Right forelimb (tissue), 1 donor: ENCODE results near the gene TTC12.

Source experiments
- DNase-seq: peaks from one replicate; pipeline ENCODE4 v3.0.0-alpha.2; 2018

TTC12 gene

GRCh38 chr11:113377681-113378412 lies 63.5 kb downstream of the TTC12 start:
- DNase-seq: no peak

- DNase-seq: no peak
Observed at GRCh38 chr11:113378692-113379091, 64.3 kb downstream of the TTC12 start.

GRCh38 chr11:113382121-113382520 lies 67.7 kb downstream of the TTC12 start:
- DNase-seq: no peak

DNA sequence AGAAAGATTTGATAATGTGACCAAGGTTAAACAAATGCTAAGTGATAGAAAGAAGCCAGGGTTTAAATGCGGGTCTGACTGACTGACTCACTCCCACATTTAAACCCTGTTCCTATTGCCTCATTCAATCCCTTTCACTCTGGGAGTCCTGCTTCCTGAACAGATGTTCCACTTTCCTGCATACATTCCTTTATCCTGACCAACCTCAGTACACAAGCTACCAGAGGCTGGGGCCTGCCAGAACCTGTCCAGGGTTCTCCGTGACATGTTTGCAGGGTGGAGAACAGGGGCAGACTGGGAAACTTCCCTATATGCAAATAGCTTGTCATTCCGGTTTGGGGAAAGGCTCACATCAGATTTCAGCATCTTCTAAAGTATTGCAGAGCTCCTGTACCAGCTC lies 70.2 kb downstream of the TTC12 start:
- no peak for DNase-seq

- DNase-seq: no peak
Observed at GRCh38 chr11:113385749-113386148, 71.4 kb downstream of the TTC12 start.

GRCh38 chr11:113386866-113387265 lies 72.5 kb downstream of the TTC12 start:
- peak; percentile 33 for DNase-seq

DNA sequence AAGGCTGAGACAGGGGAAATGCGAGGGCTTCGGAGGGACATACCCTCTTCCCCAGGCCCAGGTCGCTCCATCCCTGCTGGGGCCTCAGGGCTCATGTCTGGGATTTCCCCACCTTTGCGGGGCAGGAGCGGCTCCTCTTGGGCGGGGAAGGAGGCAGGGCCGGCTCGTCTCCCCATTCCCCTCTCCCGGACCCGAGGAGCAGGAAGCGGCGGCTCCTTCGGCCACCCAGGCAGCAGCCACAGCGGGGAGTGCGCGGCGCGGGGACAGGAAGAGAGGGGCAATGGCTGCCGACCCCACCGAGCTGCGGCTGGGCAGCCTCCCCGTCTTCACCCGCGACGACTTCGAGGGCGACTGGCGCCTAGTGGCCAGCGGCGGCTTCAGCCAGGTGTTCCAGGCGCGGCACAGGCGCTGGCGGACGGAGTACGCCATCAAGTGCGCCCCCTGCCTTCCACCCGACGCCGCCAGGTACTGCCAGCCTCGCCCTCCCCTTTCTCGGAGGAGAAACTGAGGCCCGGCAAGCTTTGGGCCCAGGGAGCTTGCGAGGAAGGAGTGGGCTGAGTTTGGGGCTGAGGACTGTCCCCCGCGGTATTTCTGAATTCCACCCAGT lies 73.3 kb downstream of the TTC12 start, which contains the start of gene ANKK1:
ANKK1 (plus strand) TSS at position 175 of the 607 bp plus-strand sequence; CDS start at position 281, 106 bp downstream.
- DNase-seq: no peak

- no peak for DNase-seq
Observed at GRCh38 chr11:113389272-113389671, 74.9 kb downstream of the TTC12 start.

- peak; percentile 6 for DNase-seq
Observed at GRCh38 chr11:113392236-113392921, 78.0 kb downstream of the TTC12 start.

- DNase-seq: no peak
Observed at GRCh38 chr11:113393501-113393985, 79.2 kb downstream of the TTC12 start.

DNA sequence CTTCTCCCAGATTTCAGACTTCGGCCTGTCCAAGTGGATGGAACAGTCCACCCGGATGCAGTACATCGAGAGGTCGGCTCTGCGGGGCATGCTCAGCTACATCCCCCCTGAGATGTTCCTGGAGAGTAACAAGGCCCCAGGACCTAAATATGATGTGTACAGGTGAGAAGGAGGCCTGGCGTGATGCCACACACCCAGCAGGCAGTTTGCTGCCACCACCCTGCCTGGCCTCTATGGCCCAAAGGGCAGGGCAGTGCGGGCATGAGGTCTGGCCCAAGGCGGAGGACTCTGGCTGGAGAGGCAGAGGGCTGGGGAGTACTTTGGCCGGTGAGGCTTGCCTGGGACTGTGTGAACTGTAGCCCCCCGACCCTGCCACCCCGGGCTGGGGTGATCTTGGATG lies 80.5 kb downstream of the TTC12 start:
- DNase-seq: peak; percentile 11

DNA sequence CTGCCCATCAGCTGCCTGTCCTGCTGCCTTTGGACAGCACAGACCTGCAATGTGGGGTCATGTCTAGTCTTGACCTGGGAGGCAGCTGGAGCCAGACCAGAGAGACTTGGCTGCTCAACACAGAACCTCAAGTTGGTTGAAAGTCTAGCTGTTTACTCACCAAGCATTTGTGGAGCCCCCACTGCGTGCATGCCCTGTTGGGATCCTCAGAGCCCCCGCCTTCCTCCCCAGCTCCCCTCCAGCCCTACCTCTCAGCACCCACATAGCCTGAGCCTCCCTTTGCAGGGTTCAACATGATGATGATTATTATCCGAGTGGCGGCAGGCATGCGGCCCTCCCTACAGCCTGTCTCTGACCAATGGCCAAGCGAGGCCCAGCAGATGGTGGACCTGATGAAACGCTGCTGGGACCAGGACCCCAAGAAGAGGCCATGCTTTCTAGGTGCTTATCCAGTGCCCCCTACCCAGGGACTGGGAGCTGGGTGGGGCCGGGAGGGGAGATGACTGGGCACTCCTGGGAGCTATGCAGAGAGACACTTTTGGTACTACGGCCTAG lies 81.5 kb downstream of the TTC12 start:
- DNase-seq: peak; percentile 2

DNA sequence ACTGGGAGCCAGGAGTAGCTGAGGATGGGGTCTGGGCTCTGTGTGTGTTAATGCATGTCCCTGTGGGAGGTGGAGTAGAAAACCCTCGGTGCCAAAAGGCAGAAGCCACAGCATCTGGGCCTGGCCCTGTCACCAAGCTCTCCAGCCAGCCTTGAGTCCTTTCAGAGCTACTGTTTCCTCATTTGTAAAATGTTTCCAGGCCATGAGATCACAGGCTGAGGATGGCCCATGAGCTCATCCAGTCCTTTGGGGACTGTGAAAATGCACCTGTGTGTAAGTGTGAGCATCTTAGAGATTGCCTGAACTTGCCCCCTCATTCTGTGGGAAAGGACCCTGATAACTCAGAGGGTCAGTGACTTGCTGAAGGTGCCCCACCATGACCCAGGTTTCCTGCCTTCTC lies 82.3 kb downstream of the TTC12 start:
- no peak for DNase-seq

GRCh38 chr11:113397212-113397611 lies 82.8 kb downstream of the TTC12 start:
- peak; percentile 22 for DNase-seq

DNA sequence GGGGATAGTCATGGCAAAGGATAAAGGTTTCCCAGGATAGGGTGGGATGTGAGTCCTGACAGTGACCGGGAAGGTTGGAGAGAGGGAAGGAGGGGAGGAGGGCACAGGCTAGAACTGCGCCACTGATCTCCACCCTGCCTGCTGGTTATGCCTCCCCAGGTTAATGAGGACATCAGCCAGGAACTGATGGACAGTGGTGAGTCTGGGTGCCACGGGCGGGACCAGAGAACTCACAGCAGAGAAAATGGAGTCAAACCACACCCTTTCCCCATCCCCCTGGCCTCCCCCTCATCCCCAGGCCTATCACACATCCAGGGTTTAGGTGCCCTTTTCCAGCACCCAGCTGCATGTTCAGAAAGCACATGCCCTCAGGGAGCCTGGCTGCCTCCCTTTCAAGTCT lies 83.4 kb downstream of the TTC12 start:
- peak; percentile 27 for DNase-seq

DNA sequence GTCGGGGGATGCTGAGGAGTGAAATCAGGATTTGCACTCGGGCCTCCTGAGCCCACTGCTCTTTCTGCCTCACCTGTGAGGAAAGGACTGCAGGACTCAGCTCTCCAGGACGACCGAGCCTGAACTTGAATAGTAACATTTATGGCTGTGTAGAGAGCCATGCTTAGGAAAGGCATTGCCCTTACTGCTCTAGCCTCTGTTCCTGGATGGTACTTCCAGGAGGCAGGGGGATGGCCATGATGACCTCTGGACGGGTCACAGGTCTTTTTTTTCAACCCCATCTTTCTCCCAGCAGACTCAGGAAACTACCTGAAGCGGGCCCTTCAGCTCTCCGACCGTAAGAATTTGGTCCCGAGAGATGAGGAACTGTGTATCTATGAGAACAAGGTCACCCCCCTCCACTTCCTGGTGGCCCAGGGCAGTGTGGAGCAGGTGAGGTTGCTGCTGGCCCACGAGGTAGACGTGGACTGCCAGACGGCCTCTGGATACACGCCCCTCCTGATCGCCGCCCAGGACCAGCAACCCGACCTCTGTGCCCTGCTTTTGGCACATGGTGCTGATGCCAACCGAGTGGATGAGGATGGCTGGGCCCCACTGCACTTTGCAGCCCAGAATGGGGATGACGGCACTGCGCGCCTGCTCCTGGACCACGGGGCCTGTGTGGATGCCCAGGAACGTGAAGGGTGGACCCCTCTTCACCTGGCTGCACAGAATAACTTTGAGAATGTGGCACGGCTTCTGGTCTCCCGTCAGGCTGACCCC lies 84.5 kb downstream of the TTC12 start:
- no peak for DNase-seq

- peak; percentile 16 for DNase-seq
Observed at GRCh38 chr11:113400631-113401230, 86.3 kb downstream of the TTC12 start.

DNA sequence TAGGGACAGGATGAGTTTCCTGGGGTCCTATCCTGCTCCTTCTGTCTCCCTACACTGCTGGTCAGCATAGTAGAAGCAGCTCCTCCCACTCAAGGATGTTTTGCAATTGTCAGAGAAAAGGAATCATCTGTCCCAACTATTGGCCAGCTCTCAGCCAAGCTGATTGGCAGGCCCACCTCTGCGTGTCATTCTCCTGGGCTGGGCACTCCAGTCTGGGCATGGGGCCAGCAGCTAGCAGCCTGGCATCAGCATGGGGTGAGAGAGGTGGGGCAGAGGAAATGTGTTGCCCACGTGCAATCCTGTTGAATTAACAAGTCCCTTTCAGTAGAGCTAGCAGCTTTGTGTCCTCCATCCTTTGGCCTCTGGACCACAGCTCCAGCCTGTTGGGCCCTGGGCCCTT lies 87.3 kb downstream of the TTC12 start:
- DNase-seq: peak; percentile 40

DNA sequence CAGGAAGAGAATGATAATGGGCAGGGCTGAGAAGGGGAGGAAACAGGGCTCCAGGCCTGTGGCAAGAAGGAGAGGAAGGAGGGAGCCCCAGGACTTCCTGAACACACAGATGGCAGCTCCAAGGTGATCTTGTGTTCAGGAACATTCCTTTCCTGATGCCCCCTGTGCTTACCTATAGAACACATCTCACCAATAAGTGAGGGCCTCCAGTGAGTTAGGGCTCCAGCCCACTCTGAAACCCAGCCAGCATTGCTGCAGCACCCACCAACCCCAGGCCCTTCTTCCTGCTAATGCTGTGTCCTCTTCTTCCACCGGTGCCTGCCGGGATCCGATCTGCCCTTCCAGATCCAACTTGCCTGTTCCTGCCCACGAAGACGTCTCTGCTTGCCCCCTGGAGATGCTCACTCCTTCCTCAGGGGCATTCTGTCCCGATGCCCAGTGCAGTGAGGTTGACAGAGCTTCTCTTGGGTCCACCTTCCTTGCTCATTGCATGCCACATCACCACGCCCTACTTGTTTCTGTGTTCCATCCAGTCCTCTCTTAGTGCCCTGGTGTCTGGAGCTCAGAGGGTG lies 90.6 kb downstream of the TTC12 start:
- DNase-seq: no peak

GRCh38 chr11:113405724-113406478 lies 91.5 kb downstream of the TTC12 start:
- no peak for DNase-seq

GRCh38 chr11:113407163-113407562 lies 92.8 kb downstream of the TTC12 start:
- DNase-seq: no peak
